GM18520 (cell line): ENCODE measurements around the gene IER2.
"Not testable (repeated sequence)": the region's sequence is repeated elsewhere in the genome, so short reads cannot be mapped to it uniquely, and the experiment has no call there.

Experiments
- ATAC-seq: cut with Tn5 transposase; IDR thresholded peaks from one replicate; pipeline ENCODE4 v1.9.1; 2021; ENCODE audit not compliant: unreplicated experiment

Gene IER2

DNA sequence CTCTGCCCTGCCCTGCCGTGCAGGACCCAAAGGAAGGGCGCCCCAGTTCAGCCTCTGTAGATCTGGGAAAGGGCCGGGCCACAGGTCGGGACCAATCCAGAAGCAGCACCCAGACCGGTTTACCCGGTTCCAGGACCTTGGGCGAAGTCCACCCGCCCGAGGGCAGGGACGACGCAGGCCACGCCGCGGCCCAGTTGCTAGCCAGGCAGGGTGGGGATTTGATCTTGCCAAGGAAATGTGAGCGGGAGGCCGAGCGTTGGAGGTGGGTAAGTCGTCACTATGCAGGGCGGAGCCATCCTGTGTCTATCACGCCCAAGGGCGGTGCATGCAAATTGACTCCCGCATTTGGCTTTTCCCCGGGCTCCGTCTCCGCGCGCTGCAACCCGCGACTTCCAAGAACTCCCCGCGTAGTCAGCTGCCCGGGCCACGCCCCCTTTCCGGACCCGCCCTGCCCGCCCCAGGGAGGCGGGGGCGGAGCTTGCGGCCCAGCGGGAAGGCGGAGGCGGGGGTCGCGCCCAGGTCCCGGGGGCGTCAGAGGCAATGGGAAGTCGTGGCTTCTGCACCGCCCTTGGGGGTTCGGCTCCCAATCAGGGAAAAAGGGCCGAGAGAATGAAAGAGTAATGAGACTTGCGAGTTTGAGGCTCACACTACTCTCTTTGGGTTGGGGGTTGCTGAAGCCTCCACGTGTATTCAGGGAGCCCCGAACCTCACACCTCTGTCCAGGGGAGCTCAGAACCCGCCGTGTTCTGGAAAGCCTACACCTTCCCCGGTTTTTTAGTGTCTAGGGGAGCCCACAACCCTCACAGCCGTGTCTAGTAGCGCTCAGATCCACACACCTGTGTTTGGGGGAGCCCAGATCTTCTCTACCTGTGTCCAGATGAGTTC lies 12.8 kb downstream of the IER2 start:
- peak; percentile 42 for ATAC-seq

DNA sequence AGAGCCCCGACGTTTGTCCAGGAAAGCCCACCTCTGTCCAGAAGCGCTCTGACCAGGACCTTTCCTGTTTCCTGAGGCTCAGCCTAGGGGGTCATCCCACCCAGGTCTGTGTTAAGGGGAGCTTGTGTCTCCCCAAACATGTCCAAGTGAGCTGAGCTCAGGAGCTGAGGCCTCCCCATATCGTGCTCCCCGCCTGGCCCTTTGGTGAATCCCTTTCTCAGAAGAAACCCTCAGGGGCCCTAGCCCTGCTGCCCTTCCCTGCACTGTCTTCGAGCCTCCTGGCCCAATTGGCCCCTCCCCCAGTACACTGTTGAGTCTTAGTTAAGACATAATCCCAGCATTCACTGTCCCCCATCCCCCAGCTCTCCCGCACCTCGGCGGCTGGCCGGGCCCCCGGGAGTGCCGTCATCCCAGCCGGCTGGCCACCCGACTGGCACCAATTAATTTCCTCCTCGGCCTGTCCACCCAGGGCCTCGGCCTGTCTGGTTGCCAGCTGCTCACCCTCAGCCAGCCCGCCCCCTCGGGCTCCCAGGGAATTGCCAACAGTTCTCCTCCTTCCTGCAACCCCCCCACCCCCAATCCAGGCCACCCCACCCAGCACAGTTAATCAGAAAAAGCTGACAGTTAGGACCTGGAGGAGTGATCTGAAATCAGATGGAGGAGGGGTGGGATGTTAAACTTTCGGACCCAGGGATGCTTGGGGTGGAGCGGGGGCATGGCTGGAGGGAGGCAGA lies 13.6 kb downstream of the IER2 start:
- ATAC-seq, result no peak

DNA sequence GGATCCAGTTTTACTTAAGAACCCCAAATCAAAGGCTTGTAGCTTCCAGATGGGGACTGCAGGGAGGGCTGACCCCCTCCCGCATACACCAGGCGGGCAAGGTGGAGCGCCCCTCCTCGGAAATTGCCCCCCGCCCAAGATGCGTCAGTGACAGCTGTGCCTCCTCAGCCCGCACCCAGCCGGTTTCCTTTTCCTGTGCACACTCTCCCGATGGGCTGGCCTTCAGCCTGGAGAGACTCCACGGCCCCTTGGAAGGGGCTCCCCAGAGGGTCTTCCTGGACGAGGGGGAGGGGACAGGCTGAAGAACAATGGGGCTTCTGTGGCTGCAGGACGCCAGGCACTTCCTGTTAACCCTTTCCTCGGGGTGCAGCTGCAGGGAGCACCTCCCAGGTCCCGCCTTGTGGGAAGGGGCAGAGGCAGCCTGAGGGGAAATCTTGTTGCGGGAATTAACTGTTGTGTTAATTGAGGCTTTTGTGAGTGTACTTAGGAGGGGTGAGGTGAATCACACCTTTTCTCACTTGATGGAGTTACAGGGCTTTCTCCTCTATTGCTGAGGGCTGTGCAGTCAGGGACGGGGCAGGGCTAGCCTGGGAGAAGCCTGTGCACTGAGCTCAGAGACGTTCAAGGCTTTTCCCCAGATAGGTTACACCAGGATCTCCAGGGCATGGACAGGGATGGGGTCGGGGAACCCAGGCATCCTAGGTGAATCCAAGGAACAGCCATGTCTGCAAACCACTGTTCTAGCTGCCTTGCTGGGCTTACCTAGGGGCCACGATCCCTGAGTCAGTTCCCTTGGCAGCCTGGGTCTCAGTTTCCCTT lies 14.3 kb downstream of the IER2 start:
- ATAC-seq, result no peak

DNA sequence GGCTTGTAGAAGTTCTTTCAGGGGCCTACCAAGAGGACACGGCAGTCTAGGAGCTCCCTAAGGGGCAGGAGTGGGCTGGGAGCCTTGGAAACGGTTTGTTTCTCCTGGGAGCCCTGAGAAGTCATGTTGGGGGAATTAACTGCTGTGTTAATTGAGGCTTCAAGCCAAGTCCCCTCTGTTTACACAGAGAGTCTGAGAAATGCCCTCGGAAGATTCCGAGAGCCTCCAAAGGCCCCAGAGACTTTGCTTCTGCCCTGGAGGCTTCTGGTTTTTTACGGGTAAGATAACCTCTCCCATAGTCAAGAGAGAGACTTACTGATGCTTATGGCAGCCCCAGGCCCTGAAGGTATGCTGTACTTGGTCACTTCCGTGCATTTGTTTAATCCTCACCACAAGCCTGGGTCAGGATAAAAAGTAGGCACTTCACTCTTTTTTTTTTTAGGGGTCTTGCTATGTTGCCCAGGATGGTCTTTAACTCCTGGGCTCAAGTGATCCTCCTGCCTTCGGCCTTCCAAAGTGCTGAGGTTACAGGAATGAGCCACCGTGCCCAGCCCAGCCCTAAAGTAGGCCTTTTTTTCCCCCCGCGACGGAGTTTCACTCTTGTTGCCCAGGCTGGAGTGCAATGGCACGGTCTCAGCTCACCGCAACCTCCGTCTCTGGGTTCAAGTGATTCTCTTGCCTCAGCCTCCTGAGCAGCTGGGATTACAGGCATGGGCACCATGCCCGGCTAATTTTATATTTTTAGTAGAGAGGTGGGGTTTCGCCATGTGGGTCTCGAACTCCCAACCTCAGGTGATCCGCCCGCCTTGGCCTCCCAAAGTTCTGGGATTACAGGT lies 15.2 kb downstream of the IER2 start:
- ATAC-seq, result no peak

DNA sequence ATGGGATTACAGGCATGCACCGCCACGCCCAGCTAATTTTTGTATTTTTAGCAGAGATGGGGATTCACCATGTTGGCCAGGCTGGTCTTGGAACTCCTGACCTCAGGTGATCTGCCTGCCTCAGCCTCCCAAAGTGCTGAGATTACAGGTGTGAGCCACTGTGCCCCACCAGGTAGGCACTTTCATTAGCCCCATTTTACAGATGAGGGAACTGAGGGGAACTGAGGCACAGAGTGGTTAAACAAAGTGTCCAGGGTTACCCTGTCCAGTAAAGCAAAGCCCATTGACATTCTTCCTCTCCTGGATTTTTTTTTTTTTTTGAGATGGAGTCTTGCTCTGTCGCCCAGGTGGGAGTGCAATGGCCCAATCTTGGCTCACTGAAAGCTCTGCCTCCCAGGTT lies 15.9 kb downstream of the IER2 start:
- not testable (repeated sequence) for ATAC-seq

DNA sequence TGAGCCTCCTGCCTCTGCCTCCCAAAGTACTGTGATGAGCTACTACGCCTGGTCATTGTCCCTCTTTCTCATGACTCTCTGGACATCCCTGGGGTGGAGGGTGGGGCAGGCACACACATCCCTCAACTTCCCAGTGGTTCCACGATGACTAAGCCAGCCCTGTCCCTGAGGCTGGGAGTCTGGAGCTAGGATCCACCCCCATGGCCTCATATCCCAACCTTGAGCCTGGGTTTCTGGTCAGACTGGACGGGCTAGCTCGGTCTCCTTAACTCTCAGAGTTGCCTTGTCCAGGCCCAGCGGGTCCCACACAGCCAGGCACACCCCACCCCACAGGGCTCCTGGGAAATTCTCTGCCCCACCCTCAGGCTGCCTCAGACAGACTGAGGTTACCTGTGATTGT lies 19.6 kb downstream of the IER2 start:
- no peak for ATAC-seq

DNA sequence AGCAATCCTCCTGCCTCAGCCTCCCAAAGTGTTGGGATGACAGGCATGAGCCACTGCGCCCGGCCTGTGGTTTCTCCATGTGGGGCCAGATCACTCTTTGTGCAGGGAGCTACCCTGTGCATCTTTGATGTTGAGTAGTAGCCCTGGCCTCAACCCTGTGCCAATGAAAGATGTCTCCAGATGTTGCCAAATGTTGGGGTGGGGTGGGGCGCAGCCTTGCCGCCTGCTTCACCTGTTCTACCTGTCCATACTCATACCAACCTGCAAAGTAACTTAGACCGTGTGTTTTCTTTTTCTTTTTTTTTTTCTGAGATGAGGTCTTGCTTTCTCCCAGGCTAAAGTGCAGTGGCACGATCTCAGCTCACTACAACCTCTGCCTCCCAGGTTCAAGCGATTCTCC lies 20.9 kb downstream of the IER2 start:
- no peak for ATAC-seq

DNA sequence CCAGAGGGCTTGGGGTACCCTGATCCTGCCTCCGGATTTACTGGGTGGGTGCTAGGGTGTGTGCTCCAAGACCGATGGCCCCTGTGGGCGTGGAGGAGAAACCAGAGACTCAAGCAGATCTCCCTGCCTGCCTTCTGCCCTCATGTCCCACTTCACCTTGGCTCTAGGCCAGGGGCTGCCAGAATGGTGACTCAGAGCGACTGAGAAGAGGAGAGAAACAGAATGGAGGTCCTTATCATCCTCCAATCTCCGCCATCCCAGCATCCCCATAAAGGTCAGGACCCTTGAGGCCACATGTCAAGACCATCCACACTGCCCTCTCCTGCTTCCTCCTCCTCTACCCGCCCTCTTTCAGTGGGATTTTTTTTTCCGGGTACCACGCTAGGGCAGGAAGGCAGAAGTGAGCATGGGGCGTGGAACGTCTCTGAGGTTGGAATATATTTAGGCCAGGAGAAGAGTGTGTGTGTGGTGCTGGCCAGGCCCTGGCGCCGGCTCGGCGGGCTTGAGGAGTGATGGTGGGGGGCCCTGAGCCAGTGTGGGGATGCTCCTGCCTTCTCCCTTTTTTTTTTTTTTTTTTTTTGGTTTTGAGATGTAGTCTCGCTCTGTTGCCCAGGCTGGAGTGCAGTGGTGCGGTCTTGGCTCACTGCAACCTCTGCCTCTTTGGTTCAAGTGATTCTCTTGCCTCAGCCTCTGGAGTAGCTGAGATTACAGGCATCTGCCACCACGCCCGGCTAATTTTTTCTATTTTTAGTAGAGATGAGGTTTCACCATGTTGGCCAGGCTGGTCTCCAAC lies 22.3 kb downstream of the IER2 start:
- no peak for ATAC-seq

DNA sequence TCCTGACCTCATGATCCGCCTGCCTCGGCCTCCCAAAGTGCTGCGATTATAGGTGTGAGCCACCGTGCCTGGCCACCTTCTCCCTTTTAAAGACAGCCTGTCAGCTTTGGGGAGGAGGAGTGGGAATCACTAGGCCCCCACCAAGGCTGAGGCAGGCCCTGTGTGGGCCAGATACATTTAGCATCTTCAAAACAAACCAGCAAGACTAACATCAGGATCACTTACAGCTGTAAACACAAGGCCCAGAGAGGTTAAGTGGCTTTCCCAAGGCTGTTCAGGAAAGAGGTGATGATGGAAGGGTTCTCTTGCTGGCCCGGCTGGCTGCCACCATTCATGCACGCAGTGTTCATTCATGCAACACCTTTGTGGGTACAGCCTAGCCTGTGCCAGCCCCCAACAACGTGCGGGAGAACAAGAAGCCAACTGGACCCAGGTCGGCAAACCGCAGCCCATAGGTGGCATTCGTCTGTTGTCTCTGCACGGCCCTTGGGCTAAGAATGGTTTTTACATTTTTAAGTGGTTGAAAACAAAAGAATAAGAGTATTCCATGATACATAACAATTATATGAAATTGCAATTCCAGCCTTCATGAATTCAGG lies 23.0 kb downstream of the IER2 start:
- ATAC-seq, result no peak

DNA sequence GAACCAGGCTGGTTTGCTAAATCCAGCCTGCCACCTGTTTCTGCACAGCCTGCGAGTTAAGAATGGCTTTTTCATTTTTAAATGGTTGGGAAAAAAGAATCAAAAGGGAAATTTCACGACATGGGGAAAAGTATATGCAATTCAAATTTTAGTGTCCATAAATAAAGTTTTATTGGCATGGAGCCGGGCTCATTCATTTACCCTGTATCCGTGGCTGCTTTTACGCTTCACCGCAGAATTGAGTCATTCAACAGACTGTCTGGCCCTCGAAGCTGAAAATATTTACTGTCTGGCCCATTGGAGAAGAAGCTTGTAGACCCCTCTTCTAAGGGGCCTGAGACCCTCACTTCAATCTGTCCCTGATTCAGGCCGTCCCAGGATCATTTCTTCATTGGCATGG lies 26.1 kb downstream of the IER2 start:
- no peak for ATAC-seq

DNA sequence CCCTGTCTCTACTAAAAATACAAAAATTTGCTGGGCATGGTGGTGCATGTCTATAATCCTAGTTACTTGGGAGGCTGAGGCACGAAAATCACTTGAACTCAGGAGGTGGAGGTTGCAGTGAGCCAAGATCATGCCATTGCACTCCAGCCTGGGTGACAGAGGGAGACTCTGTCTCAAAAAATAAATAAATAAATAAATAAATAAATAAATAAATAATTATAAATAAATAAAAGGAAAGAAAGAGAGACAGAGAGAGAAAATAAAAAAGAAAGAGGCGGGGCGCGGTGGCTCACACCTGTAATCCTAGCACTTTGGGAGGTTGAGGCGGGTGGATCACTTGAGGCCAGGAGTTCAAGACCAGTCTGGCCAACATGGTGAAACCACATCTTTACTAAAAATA lies 27.4 kb downstream of the IER2 start:
- ATAC-seq, result not testable (repeated sequence)

DNA sequence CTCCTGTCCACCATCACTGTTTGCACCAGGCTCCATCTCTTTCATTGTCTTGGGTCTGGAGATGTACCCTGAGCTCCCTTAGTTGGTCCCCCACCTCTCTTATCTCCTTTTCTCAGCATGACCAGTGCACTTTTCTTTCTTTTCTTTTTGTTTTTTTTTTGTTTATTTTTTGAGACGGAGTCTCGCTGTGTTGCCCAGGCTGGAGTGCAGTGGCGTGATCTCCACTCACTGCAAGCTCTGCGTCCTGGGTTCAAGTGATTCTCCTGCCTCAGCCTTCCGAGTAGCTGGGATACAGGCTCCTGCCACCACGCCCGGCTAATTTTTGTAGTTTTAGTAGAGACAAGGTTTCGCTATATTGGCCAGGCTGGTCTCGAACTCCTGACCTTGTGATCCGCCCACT lies 28.1 kb downstream of the IER2 start:
- ATAC-seq, result not testable (repeated sequence)

DNA sequence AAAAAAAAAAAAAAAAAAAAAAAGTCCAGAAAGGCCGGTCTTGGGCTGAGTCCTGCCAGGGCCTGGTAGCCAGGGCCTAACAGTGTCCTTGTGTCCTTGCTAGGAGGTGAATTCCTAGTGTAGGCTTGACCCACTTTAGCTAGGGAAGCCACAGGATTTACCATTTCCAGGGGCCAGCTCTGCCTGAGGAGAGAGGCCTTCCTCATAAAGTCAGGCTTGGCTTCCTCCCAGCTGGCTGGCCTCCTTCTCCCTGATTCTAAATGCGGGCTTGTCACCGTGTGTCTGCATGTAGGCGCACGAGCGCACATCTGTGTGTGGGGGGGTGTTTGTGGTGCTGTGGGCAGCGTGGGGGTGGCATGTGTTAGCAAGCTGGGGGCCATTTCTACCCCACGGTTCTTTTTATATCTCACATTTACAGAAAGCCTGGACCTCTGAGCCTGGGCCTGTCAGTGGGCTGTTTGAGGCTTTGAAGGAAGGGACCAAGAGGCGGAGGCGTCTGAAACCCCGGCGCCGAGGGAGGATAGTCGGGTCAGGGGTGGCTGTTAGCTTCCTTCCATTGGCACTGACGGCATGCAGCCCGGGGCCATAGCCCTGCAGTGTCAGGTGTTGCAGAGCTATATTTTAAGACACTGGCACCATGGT lies 31.7 kb downstream of the IER2 start:
- ATAC-seq, result no peak

DNA sequence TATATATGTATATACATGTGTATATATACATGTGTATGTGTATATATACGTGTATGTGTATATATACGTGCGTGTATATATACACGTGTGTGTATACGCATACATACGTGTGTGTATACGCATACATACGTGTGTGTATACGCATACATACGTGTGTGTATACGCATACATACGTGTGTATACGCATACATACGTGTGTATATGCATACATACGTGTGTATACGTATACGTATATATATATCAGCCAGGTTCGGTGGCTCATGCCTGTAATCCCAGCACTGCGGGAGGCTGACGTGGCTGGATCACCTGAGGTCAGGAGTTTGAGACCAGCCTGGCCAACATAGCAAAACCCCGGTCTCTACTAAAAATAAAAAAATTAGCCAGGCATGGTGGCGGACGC lies 34.7 kb downstream of the IER2 start:
- not testable (repeated sequence) for ATAC-seq

DNA sequence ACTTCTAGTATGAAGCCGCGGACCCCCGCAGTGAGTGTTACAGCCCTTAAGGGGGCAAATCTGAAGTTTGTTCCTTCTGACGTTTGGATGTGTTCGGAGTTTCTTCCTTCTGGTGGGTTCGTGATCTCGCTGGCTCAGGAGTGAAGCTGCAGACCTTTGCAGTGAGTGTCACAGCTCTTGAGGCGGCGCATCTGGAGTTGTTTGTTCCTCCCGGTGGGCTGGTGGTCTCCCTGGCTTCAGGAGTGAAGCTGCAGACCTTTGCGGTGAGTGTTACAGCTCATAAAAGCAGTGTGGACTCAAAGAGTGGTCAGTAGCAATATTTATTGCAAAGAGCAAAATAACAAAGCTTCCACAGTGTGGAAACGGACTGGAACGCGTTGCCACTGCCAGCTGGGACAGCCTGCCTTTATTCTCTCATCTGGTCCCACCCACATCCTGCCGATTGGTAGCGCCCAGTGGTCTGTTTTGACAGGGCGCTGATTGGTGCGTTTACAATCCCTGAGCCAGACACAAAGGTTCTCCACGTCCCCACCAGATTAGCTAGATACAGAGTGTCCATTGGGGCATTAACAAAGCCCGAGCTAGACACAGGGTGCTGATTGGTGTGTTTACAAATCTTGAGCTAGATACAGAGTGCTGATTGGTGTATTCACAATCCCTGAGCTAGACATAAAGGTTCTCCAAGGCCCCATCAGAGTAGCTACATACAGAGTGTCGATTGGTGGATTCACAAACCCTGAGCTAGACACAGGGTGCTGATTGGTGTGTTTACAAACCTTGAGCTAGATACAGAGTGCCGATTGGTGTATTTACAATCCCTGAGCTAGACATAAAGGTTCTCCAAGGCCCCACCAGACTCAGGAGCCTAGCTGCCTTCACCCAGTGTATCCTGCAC lies 35.8 kb downstream of the IER2 start:
- not testable (repeated sequence) for ATAC-seq

DNA sequence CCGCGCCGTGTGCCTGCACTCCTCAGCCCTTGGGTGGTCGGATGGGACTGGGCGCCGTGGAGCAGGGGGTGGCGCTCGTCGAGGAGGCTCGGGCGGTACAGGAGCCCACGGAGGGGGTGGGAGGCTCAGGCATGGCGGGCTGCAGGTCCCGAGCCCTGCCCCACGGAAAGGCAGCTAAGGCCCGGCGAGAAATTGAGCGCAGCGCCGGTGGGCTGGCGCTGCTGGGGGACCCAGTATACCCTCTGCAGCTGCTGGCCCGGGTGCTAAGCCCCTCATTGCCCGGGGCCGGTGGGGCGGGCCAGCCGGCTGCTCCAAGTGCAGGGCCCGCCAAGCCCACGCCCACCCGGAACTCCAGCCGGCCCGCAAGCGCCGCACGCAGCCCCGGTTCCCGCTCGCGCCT lies 36.5 kb downstream of the IER2 start:
- ATAC-seq, result not testable (repeated sequence)

DNA sequence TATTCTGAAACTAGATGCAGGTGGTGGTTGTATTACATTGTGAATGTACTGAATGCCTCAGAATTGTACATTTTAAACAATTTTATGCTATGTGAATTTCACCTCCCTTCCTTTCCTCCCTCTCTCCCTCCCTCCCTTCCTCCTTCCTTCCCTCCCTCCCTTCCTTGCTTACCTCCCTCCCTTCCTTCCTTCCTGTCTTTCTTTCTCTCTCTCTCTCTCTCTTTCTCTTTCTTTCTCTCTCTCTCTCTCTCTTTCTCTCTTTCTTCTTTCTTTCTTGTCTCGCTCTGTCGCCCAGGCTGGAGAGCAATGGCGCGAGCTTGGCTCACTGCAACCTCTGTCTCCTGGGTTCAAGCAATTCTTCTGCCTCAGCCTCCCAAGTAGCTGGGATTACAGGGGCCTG lies 37.2 kb downstream of the IER2 start:
- no peak for ATAC-seq

DNA sequence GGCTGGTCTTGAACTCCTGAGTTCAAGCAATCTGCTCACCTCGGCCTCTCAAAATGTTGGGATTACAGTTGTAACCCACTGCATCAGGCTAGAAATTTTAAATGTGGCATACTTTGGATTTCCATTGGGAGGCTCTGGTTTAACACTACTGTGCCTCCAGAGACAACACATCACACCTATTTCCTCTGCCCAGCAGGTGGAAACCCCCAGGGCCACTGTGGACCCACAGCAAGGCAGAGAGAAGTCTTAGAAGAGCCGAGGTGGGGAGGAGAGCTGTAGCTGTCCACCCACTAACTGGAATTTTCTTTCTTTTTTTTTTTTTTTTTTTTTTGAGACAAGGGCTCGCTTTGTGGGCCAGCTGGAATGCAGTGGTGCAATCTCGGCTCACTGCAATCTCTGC lies 39.4 kb downstream of the IER2 start:
- no peak for ATAC-seq
